HepG2 (cell line): ENCODE data around the gene GPR162. TPM values are rescaled to one million over a fixed set of nuclear protein-coding genes. Genes with fewer than 3 reads are reported as not detected.
A peak's percentile ranks its signal among the peaks of the same experiment; 100 is the strongest.

Experiments used
- ARNT2 ChIP-seq: sonication (generic); formaldehyde crosslinking; IDR thresholded peaks from 2 replicates; pipeline ENCODE4 v1.8.0; 2022; ENCODE audit warnings: mild to moderate bottlenecking, low read depth, missing genetic modification reagents, moderate library complexity
- ASH2L ChIP-seq: fragments of 300-600, 200-600 bp; sonication (generic); IDR thresholded peaks from 2 replicates; pipeline ENCODE4 v1.7.0; 2017; ENCODE audit warnings: low read depth, mild to moderate bottlenecking, moderate library complexity, mixed read lengths, low read length; ENCODE audit not compliant: insufficient read length
- CEBPG ChIP-seq: IDR thresholded peaks from 2 replicates; pipeline ENCODE4 v1.6.1; 2016
- ELF4 ChIP-seq: sonication (generic); formaldehyde crosslinking; IDR thresholded peaks from 2 replicates; pipeline ENCODE4 v1.5.0; 2020; ENCODE audit warnings: missing genetic modification reagents, mild to moderate bottlenecking, moderate library complexity, borderline replicate concordance
- GTF2F1 ChIP-seq: fragments of 150-350 bp; IDR thresholded peaks from 2 replicates; pipeline ENCODE4 v1.6.1; 2014; ENCODE audit warnings: low read length
- HDAC1 ChIP-seq: sonication (generic); formaldehyde crosslinking; IDR thresholded peaks from 2 replicates; pipeline ENCODE4 v1.5.1; 2020; ENCODE audit warnings: mild to moderate bottlenecking, missing genetic modification reagents
- HOXA3 ChIP-seq: sonication (generic); formaldehyde crosslinking; IDR thresholded peaks from 2 replicates; pipeline ENCODE4 v1.5.0; 2020; ENCODE audit warnings: missing genetic modification reagents
- KLF11 ChIP-seq: IDR thresholded peaks from 2 replicates; pipeline ENCODE4 v1.6.1; 2016; ENCODE audit warnings: missing compliant biosample characterization
- MAFK ChIP-seq, 2 experiments: IDR thresholded peaks in 1 of 2; conservative IDR thresholded peaks in 1 of 2; 2 replicates each; pipeline ENCODE4 v1.6.1; 2011; ENCODE audit warnings: improper control_type of control experiment in 2 of 2, low read length in 2 of 2
- MED13 ChIP-seq: sonication (generic); formaldehyde crosslinking; IDR thresholded peaks from 2 replicates; pipeline ENCODE4 v1.5.0; 2020; ENCODE audit warnings: missing genetic modification reagents
- POLR2G ChIP-seq: fragments of 200-400 bp; formaldehyde crosslinking; IDR thresholded peaks from 2 replicates; pipeline ENCODE4 v1.6.1; 2018; ENCODE audit warnings: mild to moderate bottlenecking, low read depth, low read length, moderate library complexity
- RCOR2 ChIP-seq: IDR thresholded peaks from 2 replicates; pipeline ENCODE4 v1.6.1; 2016; ENCODE audit warnings: missing biosample characterization, missing genetic modification reagents
- SMAD1 ChIP-seq: sonication (generic); formaldehyde crosslinking; IDR thresholded peaks from 2 replicates; pipeline ENCODE4 v1.4.0; 2020; ENCODE audit warnings: missing genetic modification reagents, low read depth, mild to moderate bottlenecking, borderline replicate concordance
- SMARCC2 ChIP-seq: fragments of 450-650 bp; IDR thresholded peaks from 2 replicates; pipeline ENCODE4 v1.6.1; 2017; ENCODE audit warnings: antibody characterized with exemption, mild to moderate bottlenecking
- SMARCE1 ChIP-seq: fragments of 450-650 bp; IDR thresholded peaks from 2 replicates; pipeline ENCODE4 v1.6.1; 2017; ENCODE audit warnings: borderline replicate concordance
- SOX13 ChIP-seq, 3 experiments: fragments of 450-650 bp in 1 of 3; sonication (generic) in 1 of 3; formaldehyde crosslinking in 1 of 3; IDR thresholded peaks in 2 of 3; conservative IDR thresholded peaks in 1 of 3; 2 replicates each; pipeline versions ENCODE4 v1.5.0 to v1.6.1; 2016 to 2020; ENCODE audit warnings: antibody characterized with exemption in 1 of 3, mild to moderate bottlenecking in 1 of 3, missing compliant biosample characterization in 1 of 3, missing genetic modification reagents in 1 of 3, moderate library complexity in 1 of 3
- TBP ChIP-seq: sonication (generic); formaldehyde crosslinking; IDR thresholded peaks from 2 replicates; pipeline ENCODE4 v1.5.0; 2020; ENCODE audit warnings: missing genetic modification reagents
- TGIF2 ChIP-seq: IDR thresholded peaks from 2 replicates; pipeline ENCODE4 v1.6.1; 2016; ENCODE audit warnings: control low read depth, missing compliant biosample characterization
- THAP8 ChIP-seq: sonication (generic); formaldehyde crosslinking; IDR thresholded peaks from 2 replicates; pipeline ENCODE4 v1.5.1; 2020; ENCODE audit warnings: missing genetic modification reagents, mild to moderate bottlenecking, borderline replicate concordance
- XBP1 ChIP-seq: sonication (generic); formaldehyde crosslinking; IDR thresholded peaks from 2 replicates; pipeline ENCODE4 v1.5.0; 2020; ENCODE audit warnings: missing genetic modification reagents
- ZBTB4 ChIP-seq: sonication (generic); formaldehyde crosslinking; IDR thresholded peaks from 2 replicates; pipeline ENCODE4 v1.4.0; 2020; ENCODE audit warnings: missing genetic modification reagents, mild to moderate bottlenecking, borderline replicate concordance
- ZKSCAN5 ChIP-seq: sonication (generic); formaldehyde crosslinking; IDR thresholded peaks from 2 replicates; pipeline ENCODE4 v1.5.1; 2020; ENCODE audit warnings: mild to moderate bottlenecking, missing genetic modification reagents
- ZNF10 ChIP-seq: sonication (generic); formaldehyde crosslinking; IDR thresholded peaks from 2 replicates; pipeline ENCODE4 v1.4.0; 2020; ENCODE audit warnings: mild to moderate bottlenecking, low read depth, missing genetic modification reagents, borderline replicate concordance
- ZNF362 ChIP-seq: sonication (generic); formaldehyde crosslinking; IDR thresholded peaks from 2 replicates; pipeline ENCODE4 v1.4.0; 2020; ENCODE audit warnings: missing genetic modification reagents, mild to moderate bottlenecking, borderline replicate concordance
- ZNF678 ChIP-seq: sonication (generic); formaldehyde crosslinking; IDR thresholded peaks from 2 replicates; pipeline ENCODE4 v1.4.0; 2020; ENCODE audit warnings: mild to moderate bottlenecking, missing genetic modification reagents
- ZNF720 ChIP-seq: sonication (generic); formaldehyde crosslinking; IDR thresholded peaks from 2 replicates; pipeline ENCODE4 v1.4.0; 2020; ENCODE audit warnings: missing genetic modification reagents
- polyA plus RNA-seq, 8 experiments: library from polyadenylated mRNA; depleted of rRNA in 3 of 8; stranded (reverse) in 7 of 8; unstranded in 1 of 8; fragments of >200 nt; fragmentation: Illumina TruSeq in 4 of 8; extraction: Trizol in 4 of 8; gene quantifications; 2 replicates each; pipeline versions ENCODE4 v1.2.1 to v1.2.3, GENCODE V29; 2011 to 2016; ENCODE audit warnings: low read depth in 4 of 8, missing spikeins in 1 of 8, mixed read lengths in 1 of 8; ENCODE audit not compliant: insufficient read depth in 1 of 8
- total RNA-seq, 5 experiments: library from RNA; depleted of rRNA; stranded (reverse); fragments of >200 nt; fragmentation: Illumina TruSeq; extraction: Trizol; gene quantifications; 2 replicates each; pipeline ENCODE4 v1.2.3, GENCODE V29; 2016; ENCODE audit warnings: low read depth in 1 of 5

The GPR162 gene
- total and polyA plus RNA-seq, 2 of the 13 experiments (the other 11 are each of a cell fraction or from before 2014, with no cell fraction given), result 0.08 TPM; not detected in 1

- TF ChIP-seq ZNF362 (no peak), TGIF2 (CRISPR knock-in tag) (no peak), SOX13 (IDR thresholded peaks at IDR 0.05) (no peak), SOX13 (CRISPR knock-in tag; conservative IDR thresholded peaks at IDR 0.05 in 1 of 2, IDR thresholded peaks at IDR 0.05 in 1 of 2) (no peak), ZKSCAN5 (CRISPR knock-in tag) (no peak), ZBTB4 (CRISPR knock-in tag) (no peak), POLR2G (peak; percentile 80), ZNF720 (no peak), RCOR2 (no peak), XBP1 (CRISPR knock-in tag) (no peak), GTF2F1 (no peak), CEBPG (CRISPR knock-in tag) (no peak), ZNF10 (CRISPR knock-in tag) (no peak), SMAD1 (peak; percentile 72; the same call in 1 of the 2 replicates), MED13 (CRISPR knock-in tag) (no peak), MAFK (conservative IDR thresholded peaks at IDR 0.05 in 1 of 2, IDR thresholded peaks at IDR 0.05 in 1 of 2; ENCODE audit: low read length in 2 of 2) (no peak), TBP (CRISPR knock-in tag) (no peak), ASH2L (peak; percentile 67), ZNF678 (CRISPR knock-in tag) (no peak; the same call in 1 of the 2 replicates), HOXA3 (CRISPR knock-in tag) (no peak), ELF4 (CRISPR knock-in tag) (no peak; the same call in 1 of the 2 replicates), KLF11 (CRISPR knock-in tag) (no peak), SMARCE1 (no peak), ARNT2 (CRISPR knock-in tag) (peak; percentile 68; the same call in 1 of the 2 replicates), SMARCC2 (no peak), HDAC1 (CRISPR knock-in tag) (peak; percentile 72), THAP8 (CRISPR knock-in tag) (no peak)
Measured at GRCh38 chr12:6828781-6829535, 7.3 kb downstream of the GPR162 start (continued).
